Pons (tissue), 1 donor: ENCODE measurements around the gene SNTG2.

ENCODE experiments used
- DNase-seq: peaks from one replicate; pipeline ENCODE4 v3.0.0-alpha.2; 2016; ENCODE audit warnings: low spot score

Gene SNTG2

GRCh38 chr2:953975-954686, 3.5 kb downstream of the SNTG2 start:
- peak; percentile 14 for DNase-seq

- DNase-seq: no peak
Observed at GRCh38 chr2:954687-955000, 4.0 kb downstream of the SNTG2 start.

- DNase-seq: no peak
Observed at GRCh38 chr2:955829-956731, 5.4 kb downstream of the SNTG2 start.

- no peak for DNase-seq
Observed at GRCh38 chr2:959457-959856, 8.8 kb downstream of the SNTG2 start.

GRCh38 chr2:960061-960736, 9.6 kb downstream of the SNTG2 start:
- no peak for DNase-seq

- DNase-seq: no peak
Observed at GRCh38 chr2:961786-962185, 11.1 kb downstream of the SNTG2 start.

- no peak for DNase-seq
Observed at GRCh38 chr2:963876-964275, 13.2 kb downstream of the SNTG2 start.

- no peak for DNase-seq
Observed at GRCh38 chr2:964562-964961, 13.9 kb downstream of the SNTG2 start.

GRCh38 chr2:965640-966147, 15.0 kb downstream of the SNTG2 start:
- no peak for DNase-seq

GRCh38 chr2:973129-973528, 22.5 kb downstream of the SNTG2 start:
- no peak for DNase-seq

GRCh38 chr2:974054-974453, 23.4 kb downstream of the SNTG2 start:
- DNase-seq: no peak

- no peak for DNase-seq
Observed at GRCh38 chr2:974502-974901, 23.9 kb downstream of the SNTG2 start.

GRCh38 chr2:975095-975494, 24.4 kb downstream of the SNTG2 start:
- no peak for DNase-seq

- no peak for DNase-seq
Observed at GRCh38 chr2:979069-979928, 28.6 kb downstream of the SNTG2 start.

GRCh38 chr2:980176-980575, 29.5 kb downstream of the SNTG2 start:
- DNase-seq: no peak

GRCh38 chr2:981258-981657, 30.6 kb downstream of the SNTG2 start:
- no peak for DNase-seq

- no peak for DNase-seq
Observed at GRCh38 chr2:981759-982158, 31.1 kb downstream of the SNTG2 start.

GRCh38 chr2:985317-985898, 34.8 kb downstream of the SNTG2 start:
- no peak for DNase-seq

- DNase-seq: no peak
Observed at GRCh38 chr2:987789-988188, 37.1 kb downstream of the SNTG2 start.

GRCh38 chr2:989781-990467, 39.3 kb downstream of the SNTG2 start:
- no peak for DNase-seq

GRCh38 chr2:990970-991369, 40.3 kb downstream of the SNTG2 start:
- DNase-seq: no peak
